Endodermal cell (in vitro differentiated cells): ENCODE data around the gene RAB15. TPM values are rescaled to one million over a fixed set of nuclear protein-coding genes. Genes with fewer than 3 reads are reported as not detected.

ENCODE experiments used
- DNase-seq: peaks from one replicate; pipeline ENCODE4 v3.0.0-alpha.2; 2017
- H3K27ac ChIP-seq: 2 replicates; pipeline ENCODE4 v1.5.1; 2013; ENCODE audit warnings: mild to moderate bottlenecking, low read depth, low read length, moderate library complexity
- H3K27me3 ChIP-seq: 2 replicates; pipeline ENCODE4 v1.6.1; 2013; ENCODE audit warnings: mild to moderate bottlenecking, low read length, moderate library complexity; ENCODE audit not compliant: insufficient read depth, control insufficient read depth, poor library complexity, severe bottlenecking
- H3K36me3 ChIP-seq: 2 replicates; pipeline ENCODE4 v1.7.0; 2013; ENCODE audit warnings: mild to moderate bottlenecking, low read length, moderate library complexity; ENCODE audit not compliant: control insufficient read depth, insufficient read depth
- H3K4me1 ChIP-seq: one replicate; pipeline ENCODE4 v1.7.0; 2013; ENCODE audit warnings: low read length; ENCODE audit not compliant: control insufficient read depth, insufficient read depth
- H3K4me3 ChIP-seq: 2 replicates; pipeline ENCODE4 v1.5.1; 2013; ENCODE audit warnings: mild to moderate bottlenecking, low read length, moderate library complexity
- H3K9ac ChIP-seq: 2 replicates; pipeline ENCODE4 v1.6.1; 2013; ENCODE audit warnings: mild to moderate bottlenecking, low read length, moderate library complexity; ENCODE audit not compliant: poor library complexity, severe bottlenecking; ENCODE audit errors: extremely low read depth
- H3K9me3 ChIP-seq: 2 replicates; pipeline ENCODE4 v1.6.1; 2013; ENCODE audit warnings: mild to moderate bottlenecking, low read length, moderate library complexity; ENCODE audit not compliant: control insufficient read depth
- H3K27ac Mint-ChIP-seq: 2 replicates; pipeline ENCODE4 v1.8.0; 2020; ENCODE audit warnings: mixed read lengths
- H3K27me3 Mint-ChIP-seq: 2 replicates; pipeline ENCODE4 v1.8.0; 2021; ENCODE audit warnings: mild to moderate bottlenecking, mixed read lengths; ENCODE audit not compliant: insufficient read depth
- H3K36me3 Mint-ChIP-seq: 2 replicates; pipeline ENCODE4 v1.8.0; 2020; ENCODE audit warnings: low read depth, mixed read lengths
- H3K4me1 Mint-ChIP-seq: 2 replicates; pipeline ENCODE4 v1.8.0; 2020; ENCODE audit warnings: mixed read lengths
- H3K4me3 Mint-ChIP-seq: 2 replicates; pipeline ENCODE4 v1.8.0; 2020; ENCODE audit warnings: mild to moderate bottlenecking, moderate library complexity, mixed read lengths
- H3K9me3 Mint-ChIP-seq: 2 replicates; pipeline ENCODE4 v1.8.0; 2020; ENCODE audit warnings: mild to moderate bottlenecking, mixed read lengths
- CTCF ChIP-seq: fragments of 200-600 bp; sonication (generic); conservative IDR thresholded peaks from 2 replicates; pipeline ENCODE4 v1.5.0; 2021; ENCODE audit warnings: antibody characterized with exemption, mild to moderate bottlenecking
- WGBS, 2 experiments: methylation state at CpG; one replicate each; pipeline versions ENCODE4 v1.1.5 to v1.1.7; 2013; ENCODE audit warnings: missing lambda C conversion rate in 2 of 2, mixed read lengths in 1 of 2; ENCODE audit not compliant: insufficient coverage in 1 of 2, insufficient read length in 1 of 2; 5-methylcytosine and 5-hydroxymethylcytosine counted together
- total RNA-seq, 2 donors: library from RNA; stranded (reverse); fragmentation: NEBNext Ultra II Directional in 1 of 2; extraction: Animal tissue kit (Norgen Biotek cat#: 25700) in 1 of 2; gene quantifications; 2 replicates in 1 of 2; 3 replicates in 1 of 2; pipeline ENCODE4 v1.2.1, GENCODE V29; 2021

The RAB15 gene
- total RNA-seq, 2 donors from 2014 or later = 48.7 to 77.2 TPM

GRCh38 chr14:64919618-64920017 is 52.5 kb downstream of the RAB15 start:
- H3K4me3 Mint-ChIP-seq = no peak overlapping the region

GRCh38 chr14:64919215-64919614 is 52.9 kb downstream of the RAB15 start:
- Histone ChIP-seq H3K4me3 (no peak overlapping the region), H3K9ac (no peak overlapping the region), H3K36me3 (peaks cover 5% of the 10 kb centered on the region), H3K27ac (no peak overlapping the region), H3K9me3 (no peaks in the 10 kb centered on the region), H3K27me3 (no peaks in the 10 kb centered on the region), H3K4me1 (peaks cover 3% of the 10 kb centered on the region)
- Mint-ChIP-seq H3K27me3 (no peaks in the 10 kb centered on the region), H3K9me3 (no peaks in the 10 kb centered on the region), H3K4me1 (peaks cover 14% of the 10 kb centered on the region), H3K4me3 (no peak overlapping the region), H3K27ac (peak overlapping the region; percentile 5), H3K36me3 (peaks cover 16% of the 10 kb centered on the region)
- TF ChIP-seq CTCF = no peak
- no peak for DNase-seq

More at GRCh38 chr14:64919618-64920017, 52.5 kb downstream of the RAB15 start:
- H3K9me3 Mint-ChIP-seq = no peaks in the 10 kb centered on the region
- H3K4me1 Mint-ChIP-seq = peaks cover 17% of the 10 kb centered on the region
- Histone ChIP-seq H3K4me1 (peaks cover 7% of the 10 kb centered on the region), H3K9me3 (no peaks in the 10 kb centered on the region), H3K27ac (no peak overlapping the region), H3K36me3 (peaks cover 9% of the 10 kb centered on the region), H3K27me3 (no peaks in the 10 kb centered on the region), H3K4me3 (no peak overlapping the region), H3K9ac (no peak overlapping the region)
- H3K36me3 Mint-ChIP-seq = peaks cover 16% of the 10 kb centered on the region
- no peak for DNase-seq
- WGBS, 2 experiments = 70 to 83% methylated on average over 5 of the region's 5 CpGs
- no peak for TF ChIP-seq CTCF
- H3K27ac Mint-ChIP-seq = peak overlapping the region; percentile 5
- no peaks in the 10 kb centered on the region for H3K27me3 Mint-ChIP-seq

- Histone ChIP-seq H3K9me3 (no peaks in the 10 kb centered on the region), H3K36me3 (no peaks in the 10 kb centered on the region), H3K27me3 (no peaks in the 10 kb centered on the region), H3K4me3 (no peak overlapping the region), H3K9ac (no peak overlapping the region), H3K27ac (no peak overlapping the region), H3K4me1 (no peaks in the 10 kb centered on the region)
- peak overlapping the region; percentile 7 for H3K27ac Mint-ChIP-seq
- no peak for TF ChIP-seq CTCF
- DNase-seq = no peak
- no peak overlapping the region for H3K4me3 Mint-ChIP-seq
- no peaks in the 10 kb centered on the region for H3K27me3 Mint-ChIP-seq
- peaks cover 8% of the 10 kb centered on the region for H3K4me1 Mint-ChIP-seq
- 86 to 88% methylated on average over 4 of the region's 4 CpGs for WGBS, 2 experiments
- peaks cover 16% of the 10 kb centered on the region for H3K36me3 Mint-ChIP-seq
- H3K9me3 Mint-ChIP-seq = no peaks in the 10 kb centered on the region
Measured at GRCh38 chr14:64918216-64918615, 53.9 kb downstream of the RAB15 start.
